KBM-7 (cell line): ENCODE measurements around the gene APOH.
"Not testable (repeated sequence)": the region's sequence is repeated elsewhere in the genome, so short reads cannot be mapped to it uniquely, and the experiment has no call there.

Source experiments
- DNase-seq: peaks from one replicate; pipeline ENCODE4 v3.0.0-alpha.2; 2015
- in situ Hi-C: fragments of 300-500 bp; cut with MboI; formaldehyde crosslinking; loops from 2 replicates; pipeline ENCODE4 v1.14.3; 2020; ENCODE audit warnings: low sequenced_read_pairs, low pct_unique_long_range_greater_than_20kb, mixed read lengths

APOH gene, protein sequence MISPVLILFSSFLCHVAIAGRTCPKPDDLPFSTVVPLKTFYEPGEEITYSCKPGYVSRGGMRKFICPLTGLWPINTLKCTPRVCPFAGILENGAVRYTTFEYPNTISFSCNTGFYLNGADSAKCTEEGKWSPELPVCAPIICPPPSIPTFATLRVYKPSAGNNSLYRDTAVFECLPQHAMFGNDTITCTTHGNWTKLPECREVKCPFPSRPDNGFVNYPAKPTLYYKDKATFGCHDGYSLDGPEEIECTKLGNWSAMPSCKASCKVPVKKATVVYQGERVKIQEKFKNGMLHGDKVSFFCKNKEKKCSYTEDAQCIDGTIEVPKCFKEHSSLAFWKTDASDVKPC

DNA sequence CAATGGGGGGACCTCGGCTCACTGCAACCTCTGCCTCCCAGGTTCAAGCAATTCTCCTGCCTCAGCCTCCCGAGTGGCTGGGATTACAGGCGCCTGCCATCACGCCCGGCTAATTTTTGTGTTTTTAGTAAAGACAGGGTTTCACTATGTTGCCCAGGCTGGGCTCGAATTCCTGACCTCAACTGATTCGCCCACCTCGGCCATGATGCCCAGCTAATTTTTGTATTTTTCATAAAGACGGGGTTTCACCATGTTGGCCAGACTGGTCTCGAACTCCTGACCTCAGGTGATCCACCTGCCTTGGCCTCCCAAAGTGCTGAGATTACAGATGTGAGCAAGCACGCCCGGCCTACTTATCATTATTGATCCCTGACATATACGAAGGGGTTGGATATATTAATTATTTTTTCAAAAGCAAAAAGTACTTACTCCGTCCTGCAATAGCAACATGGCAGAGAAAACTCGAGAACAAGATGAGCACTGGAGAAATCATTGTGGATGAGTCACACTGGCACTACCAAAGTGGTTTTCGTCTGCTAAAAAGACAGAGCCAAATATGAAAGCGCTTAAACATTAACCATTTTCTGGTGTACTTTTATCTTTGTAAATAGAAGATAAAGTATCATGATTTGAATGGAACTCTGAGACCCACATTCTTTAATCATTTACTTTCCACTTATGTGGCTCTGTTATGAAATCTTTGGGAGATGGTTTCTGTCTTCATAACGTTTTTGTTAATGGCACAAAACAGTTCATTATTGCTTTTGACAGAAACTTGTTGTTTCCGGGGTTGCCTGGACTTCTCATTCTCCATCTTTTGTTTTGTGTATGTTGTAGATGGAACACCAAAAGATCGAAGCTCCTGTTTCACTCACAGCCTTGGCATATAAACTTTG is at the start of gene APOH:
APOH (minus strand) TSS at position 529 of the 896 bp plus-strand sequence; CDS start at position 493, 36 bp downstream.
- no peak for DNase-seq
- in situ Hi-C loops = no loop called here

DNA sequence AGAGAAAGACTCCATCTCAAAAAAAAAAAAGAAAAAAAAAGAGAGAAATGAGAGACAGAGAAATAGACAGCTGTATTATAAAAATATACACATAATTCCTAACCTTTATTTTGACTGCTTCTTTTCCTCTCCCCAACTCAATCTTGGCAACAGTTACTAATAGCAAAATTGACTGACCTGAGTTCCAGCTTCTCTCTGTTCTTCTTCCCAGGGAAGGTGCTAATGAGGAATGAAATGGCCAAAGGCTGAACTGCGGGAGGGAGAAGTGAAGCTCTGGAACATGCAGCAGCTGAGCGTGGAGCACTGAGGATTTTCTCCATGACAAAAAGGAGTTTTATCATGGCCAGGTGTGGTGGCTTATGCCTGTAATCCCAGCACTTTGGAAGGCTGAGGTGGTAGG is 48.0 kb upstream of the APOH start:
- in situ Hi-C loops = no loop called here
- DNase-seq = no peak

DNA sequence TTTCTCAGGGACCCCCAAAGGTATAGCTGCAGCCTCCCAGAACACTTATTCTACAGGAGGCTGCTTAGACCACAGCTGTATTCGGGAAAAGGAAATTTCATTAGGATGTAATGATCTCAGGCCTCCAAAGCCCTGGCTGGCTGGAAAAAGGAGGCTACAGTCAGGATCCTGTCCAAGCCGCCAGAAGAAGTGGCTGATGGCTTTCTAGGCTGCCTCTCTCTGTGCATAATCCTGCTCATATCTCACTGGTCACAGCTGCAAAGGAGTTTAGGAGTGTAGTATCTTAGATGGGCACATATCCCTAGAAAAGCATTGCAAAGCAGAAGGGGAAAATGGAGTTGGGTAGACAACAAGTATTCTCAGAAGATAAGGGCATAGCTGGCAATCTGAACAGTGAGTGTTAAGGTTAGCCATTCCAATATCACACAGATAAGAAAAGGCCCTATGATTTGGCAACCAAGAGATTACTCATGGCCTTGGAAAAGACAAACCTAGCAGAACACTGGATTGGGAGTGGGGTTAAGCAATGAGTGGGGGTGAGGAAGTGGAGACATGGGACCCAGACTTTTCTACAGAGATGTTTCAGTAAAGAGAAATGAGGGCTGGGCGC is 47.2 kb upstream of the APOH start:
- no peak for DNase-seq
- in situ Hi-C loops = no loop called here

DNA sequence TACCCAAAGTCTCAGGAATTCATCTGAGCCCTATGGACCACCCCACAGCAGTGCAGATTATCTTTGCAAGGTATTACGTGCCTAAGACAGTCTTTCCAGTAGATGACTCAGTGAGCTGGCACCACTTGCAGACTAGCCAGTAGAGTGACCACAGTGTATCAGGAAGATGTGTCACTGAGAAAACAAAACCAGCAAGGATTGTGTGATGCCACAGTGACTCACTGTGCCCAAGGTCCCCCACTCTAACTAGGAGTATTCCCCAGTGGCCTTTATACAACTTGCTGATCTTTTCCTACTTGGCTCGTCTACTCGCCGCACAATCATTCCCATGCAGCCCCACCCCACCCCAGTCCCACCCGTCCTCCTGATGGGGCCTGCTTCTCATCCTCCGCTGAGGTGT is 46.4 kb upstream of the APOH start:
- in situ Hi-C loops = no loop called here
- no peak for DNase-seq

DNA sequence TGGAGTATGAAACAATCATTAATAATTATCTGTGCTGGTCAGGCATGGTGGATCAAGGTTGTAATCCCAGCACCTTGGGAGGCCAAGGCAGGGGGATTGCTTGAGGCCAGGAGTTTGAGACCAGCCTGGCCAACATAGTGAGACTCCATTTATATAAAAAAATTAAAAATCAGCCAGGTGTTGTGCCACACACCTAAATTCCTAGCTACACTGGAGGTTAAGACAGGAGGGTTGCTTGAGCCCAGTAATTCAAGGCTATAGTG is 44.3 kb upstream of the APOH start:
- in situ Hi-C loops = no loop called here
- no peak for DNase-seq

DNA sequence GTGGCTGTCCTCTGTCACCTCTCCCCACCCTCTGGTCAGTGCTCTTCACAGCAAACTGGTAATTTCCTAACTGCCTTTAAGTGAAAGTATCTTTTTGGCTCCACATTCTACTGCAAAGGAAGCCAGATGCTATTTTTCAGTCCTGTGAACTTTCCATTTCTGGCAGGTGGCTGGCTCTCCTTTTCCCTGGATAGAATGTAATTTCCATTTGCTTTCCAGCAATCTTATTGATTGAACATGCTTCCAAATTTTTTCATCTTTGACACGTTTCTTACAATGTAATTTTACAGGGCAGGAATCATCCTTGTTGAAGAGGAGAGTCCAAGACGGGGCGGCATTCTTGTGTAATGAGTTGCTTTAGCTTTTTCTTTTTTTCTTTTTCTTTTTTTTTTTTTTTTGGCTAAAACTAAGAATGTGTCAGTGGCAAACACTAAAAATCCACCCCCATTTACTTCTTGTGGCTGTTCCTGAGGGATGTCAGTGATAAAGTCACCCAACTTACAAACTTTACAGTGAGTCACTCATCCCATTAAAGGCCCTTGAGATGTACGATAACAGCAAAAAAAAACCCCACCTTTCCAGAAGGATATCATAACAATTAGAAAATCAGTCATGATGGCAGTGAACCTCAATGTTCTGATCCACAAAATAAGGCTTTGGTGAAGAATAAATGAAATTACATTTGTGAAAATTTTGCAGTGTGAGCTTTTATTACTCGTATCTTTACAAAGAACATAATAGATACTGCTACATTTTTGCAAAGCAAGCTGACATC is 43.8 kb upstream of the APOH start:
- in situ Hi-C loops = no loop called here
- DNase-seq = no peak

DNA sequence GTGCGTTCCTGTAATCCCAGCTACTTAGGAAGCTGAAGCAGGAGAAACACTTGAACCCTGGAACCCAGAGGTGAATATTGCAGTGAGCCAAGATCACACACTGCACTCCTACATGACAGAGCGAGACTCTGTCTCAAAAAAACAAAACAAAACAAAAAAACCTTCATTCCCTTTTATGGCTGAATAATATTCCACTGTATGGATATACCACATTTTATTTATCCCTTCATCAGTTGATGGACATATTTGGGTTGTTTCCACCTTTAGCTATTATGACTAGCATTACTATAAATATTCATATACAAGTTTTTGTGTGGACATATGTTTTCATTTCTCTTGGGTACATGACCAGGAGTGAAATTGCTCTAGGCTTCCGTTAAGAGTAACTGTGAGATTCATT is 42.3 kb upstream of the APOH start:
- DNase-seq = no peak
- in situ Hi-C loops = no loop called here

DNA sequence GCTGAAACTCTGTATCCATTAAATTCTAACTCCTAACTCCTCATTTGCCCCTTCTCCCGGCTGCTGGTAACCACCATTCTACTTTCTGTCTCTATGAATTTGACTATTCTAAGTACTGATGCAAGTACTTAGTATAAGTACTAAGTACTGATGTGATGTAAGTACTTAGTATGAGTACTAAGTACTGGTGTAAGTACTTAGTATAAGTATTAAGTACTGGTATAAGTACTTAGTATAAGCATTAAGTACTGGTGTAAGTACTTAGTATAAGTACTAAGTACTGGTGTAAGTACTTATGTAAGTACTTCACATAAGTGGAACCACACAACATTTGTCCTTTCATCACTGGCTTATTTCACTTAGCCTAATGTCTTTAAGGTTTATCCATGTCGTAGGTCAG is 40.9 kb upstream of the APOH start:
- DNase-seq = no peak
- in situ Hi-C loops = no loop called here

DNA sequence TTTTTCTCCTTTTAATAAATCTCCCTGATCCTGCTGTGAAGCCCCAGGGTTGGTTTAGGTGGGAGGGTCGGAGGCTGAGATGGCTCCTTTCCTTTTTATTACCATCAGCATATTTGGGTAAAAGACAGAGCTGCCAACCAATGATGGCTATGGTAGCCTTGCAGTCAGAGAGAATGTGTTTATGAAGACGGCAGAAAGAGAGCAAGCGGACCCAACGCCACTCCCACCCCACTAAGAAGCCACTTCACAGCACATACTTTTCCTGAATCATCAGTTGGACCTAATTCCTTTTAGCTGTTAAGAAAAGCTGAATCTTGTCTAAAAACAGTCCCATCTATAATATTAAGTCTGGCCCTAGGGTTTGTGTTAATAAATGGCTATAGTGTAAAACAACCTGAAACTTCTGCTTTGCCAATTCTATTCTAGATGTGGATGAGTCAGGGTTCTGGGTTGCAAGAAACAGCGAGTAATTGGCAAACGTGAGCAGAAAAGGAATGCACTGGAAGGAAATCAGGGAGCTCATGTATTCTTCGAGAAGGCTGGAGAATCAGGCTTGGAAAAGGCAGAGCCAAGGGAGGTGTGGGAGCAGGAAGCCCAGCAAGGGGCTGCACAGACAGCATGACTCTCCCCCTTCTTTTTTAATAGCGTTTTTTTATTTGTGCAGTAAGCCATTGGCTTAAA is 39.2 kb upstream of the APOH start:
- DNase-seq = no peak
- in situ Hi-C loops = no loop called here

DNA sequence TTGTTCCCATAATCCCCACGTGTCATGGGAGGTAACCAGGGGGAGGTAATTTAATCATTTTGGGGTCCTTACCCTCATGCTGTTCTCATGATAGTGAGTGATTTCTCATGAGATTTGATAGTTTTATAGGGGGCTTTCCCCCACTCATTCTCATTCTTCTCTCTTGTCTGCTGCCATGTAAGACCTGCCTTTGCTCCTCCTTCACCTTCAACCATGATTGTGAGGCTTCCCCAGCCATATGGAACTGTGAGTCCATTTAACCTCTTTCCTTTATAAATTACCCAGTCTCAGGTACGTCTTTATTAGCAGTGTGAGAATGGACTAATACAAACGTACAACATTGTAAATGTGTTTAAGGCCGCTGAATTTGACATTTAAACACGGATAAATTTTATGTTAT is 35.5 kb upstream of the APOH start:
- in situ Hi-C loops = no loop called here
- no peak for DNase-seq

DNA sequence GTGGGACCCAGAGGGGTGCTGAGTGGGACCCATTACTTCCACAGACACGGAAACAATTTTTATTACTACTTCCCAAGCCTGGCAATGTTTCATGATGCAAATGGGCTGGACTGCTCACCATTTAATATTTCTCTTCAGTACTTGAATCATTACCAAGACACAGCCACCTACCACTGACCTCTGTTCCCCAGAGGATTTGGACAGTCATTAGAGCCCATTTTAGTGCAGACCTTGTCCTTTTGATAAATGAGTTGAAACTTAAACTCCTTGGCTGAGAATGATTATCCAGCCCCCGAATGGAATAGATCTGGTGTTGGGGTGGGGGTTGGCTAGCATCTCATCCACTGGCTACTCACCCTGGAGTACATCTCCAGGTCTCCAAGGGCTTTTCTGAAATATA is 33.6 kb upstream of the APOH start:
- in situ Hi-C loops = no loop called here
- DNase-seq = no peak

DNA sequence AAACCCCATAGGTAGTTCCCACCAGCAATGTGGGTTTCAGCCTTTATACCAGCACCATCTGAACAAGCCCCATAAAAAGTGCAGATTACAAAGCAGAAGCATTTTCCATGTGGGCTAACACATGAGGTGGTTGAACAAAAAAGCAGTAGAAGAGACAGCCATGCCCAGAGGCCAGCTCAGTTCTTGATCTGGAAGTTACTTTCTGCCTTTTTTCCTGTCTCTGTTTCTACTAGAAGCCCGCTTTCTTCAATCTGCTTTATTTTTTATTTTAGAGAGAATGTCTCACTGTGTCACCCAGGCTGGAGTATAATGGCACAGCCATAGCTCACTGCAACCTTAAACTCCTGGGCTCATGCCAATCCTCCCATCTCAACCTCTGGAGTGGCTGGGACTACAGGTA is 31.5 kb upstream of the APOH start:
- in situ Hi-C loops = no loop called here
- no peak for DNase-seq

DNA sequence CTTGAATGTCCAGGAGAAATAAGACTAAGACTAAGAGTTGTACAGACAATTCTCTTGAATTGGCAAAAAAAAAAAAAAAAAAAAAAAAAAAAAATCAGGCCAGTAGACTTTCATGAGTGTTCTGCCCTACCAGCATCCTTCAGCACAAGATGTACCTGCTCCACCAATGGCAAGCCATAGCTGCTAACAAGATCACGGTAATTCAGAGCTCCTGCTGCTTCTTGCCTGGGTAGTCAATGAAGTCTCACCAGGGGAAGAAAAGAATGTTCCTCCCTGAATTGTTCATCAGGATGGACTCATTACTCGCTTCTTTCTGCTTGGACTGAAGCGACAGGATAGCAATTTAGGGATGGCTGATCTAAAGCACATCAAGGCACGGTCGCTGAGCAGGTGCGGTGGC is 31.1 kb upstream of the APOH start:
- no peak for DNase-seq
- in situ Hi-C loops = no loop called here

DNA sequence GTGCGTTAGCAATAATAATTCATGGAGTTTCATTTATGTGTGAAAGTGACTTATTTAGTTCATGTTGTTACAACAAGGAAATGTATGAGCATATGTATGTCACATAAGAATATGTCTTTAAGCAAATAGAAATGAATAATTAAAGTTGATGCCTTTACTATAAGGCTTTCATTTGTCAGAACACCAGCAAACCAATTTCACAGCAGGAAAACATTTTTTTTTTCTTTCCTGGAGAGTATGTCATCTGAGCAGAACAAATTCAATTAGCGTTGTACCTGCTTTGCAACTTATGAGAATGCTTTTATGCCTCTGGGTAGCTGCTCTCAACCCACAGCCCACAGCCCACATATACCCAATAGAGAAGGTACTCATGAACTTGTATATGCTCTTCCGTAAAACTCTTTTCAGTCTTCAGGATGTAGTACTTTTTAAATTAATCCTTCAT is 26.3 kb upstream of the APOH start:
- DNase-seq = no peak

DNA sequence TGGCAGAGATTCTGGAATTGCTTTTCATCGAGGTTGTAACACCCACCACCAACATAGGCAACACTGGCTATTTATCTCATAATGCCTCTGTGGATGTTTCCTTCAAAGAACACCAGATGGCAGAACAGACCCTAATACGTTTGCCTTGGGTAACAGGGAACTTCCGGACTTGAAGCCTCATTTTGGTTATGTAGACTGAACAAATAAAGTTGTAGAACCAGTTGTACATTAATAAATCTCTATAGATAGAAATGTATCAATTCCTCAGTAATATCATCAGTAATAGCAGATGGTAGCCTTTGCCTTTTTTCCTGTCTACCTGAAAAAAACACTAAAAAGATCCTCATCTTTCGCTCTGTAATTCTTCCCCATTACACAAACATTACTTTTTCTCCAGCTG is 25.9 kb upstream of the APOH start:
- DNase-seq = peak; percentile 61
- in situ Hi-C loops = no loop called here

More for the DNA sequence above, 26.3 kb upstream of the APOH start:
- in situ Hi-C loops = no loop called here

DNA sequence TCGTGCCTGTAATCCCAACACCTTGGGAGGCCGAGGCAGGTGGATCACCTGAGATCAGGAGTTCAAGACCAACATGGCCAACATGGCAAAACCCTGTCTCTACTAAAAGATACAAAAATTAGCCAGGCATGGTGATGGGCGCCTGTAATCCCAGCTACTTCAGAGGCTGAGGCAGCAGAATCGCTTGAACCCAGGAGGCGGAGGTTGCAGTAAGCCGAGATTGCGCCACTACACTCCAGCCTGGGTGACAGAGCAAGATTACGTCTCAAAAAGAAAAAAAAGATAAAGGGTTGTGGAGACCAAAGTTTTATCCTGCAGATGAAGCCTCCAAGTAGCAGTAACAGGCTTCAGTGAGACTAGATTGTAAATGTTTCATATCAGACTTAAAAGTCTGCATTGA is 24.2 kb upstream of the APOH start:
- in situ Hi-C loops, DNase-seq: not testable (repeated sequence)

DNA sequence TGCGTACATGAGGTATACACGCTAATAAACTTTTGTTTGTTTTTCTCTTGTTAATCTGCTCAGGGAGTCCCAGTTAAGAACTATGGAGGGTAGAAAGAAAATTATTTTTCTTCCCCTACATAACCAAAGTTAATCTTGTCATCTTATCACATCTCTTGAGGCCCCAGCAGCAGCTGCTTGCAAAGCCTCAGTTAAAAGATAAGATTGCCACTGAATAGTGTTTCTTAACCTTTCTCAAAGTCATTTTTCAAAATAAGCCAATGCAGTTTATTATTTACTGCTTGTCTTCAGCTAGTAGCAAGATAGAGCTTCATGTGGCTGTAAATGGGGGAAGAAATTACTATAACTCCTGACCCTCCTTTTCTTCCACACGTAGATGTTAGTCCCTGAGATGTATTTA is 21.5 kb upstream of the APOH start:
- in situ Hi-C loops = no loop called here
- no peak for DNase-seq

DNA sequence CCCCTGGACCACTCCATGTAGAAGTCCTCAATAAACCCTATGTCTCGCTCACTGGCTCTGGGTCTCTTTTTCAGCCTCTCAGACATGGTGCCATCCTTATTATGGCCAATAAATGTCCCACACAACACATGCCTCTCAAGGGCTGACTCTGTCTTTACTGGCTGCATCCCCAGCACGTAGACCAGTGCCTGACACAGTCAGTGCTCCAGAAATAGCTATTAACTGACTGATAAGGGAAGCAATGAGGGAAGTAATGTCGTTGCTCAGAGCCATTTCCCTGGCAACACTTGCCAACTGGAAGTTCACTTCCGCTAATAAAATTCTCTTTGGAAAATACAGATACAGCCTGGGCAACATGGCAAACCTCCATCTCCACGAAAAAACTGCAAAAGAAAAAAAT is 19.1 kb upstream of the APOH start:
- in situ Hi-C loops = no loop called here
- DNase-seq = no peak

DNA sequence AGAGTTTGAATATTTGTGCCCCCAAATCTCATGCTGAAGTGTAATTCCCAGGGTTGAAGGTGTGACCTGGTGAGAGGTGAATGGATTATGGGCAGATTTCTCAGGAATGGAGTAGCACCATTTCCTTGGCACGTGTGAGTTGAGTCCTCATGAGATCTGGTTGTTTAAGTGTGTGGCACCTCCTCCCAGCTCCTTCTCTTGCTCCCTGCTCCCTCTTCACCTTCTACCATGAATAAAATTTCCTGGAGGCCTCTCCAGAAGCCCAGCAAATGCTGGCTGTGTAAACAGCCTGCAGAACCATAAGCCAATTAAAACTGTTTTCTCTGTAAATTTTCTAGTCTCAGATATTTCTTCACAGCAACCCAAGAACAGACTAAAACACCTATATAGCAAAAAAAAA is 12.6 kb upstream of the APOH start:
- no peak for DNase-seq
- in situ Hi-C loops = no loop called here
